ENCODE data around the gene CCDC159.

Gene CCDC159

DNA sequence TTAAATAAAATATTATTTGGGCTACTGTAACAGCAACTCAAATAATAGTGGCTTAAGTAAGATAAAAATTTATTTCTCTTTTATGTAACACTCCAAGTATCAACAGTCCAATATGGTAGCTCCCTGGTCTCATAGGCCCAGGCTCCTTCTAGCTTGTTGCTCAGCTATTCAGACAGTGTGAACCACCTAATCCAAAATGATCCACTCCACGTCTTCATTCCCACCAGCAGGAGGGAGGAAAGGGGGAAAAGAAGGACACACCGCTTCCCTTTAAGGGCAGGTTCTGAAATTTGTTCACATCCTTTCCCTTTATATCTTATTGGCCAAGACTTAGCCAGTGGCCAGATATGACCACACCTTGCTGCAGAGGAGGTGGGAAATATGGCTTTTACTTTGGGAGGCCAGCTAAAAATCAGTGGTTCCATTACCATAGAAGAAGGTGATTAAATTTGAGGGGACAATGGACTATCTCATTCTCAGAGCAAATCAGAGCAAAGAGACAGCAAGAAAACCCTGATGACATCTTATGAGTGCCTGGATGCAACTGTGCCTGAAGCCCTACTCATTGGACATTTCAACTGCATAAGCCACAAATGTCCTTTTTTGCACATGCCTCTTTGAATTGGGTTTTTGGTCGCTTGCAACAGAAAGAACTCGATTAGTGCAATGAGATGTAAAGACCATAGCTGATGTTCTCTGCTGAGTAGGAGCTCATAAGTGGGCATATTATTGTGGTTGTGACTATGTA is 44.8 kb downstream of the CCDC159 start:
- no peak for DNase-seq (ENCODE audit: low read depth, low spot score)

DNA sequence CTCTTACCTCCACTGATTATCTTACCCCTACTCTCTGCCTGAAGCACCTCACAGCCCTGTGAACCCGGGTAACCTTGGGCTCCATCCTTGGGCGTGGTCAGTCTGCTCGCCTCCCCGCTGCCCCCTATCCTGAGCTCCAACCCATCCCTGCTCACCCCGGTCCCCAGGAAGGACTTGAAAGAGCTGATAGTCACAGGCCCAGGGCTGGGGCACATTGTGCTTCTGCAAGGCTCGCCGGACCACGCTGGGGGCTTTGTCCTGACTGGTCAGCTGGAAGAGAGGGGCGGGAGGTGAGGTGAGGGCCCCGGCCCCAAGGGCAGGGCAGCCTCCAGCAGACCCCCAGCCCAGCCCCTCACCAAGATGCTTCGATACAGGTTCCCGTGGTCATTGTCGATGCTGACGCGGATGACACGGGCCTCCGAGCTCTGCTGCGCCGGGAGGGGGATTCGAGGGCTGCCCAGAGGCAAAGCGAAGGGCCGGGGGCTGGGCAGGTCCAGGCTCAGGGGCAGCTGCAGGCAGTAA is 50.8 kb downstream of the CCDC159 start:
- DNase-seq (ENCODE audit: low read depth, low spot score): no peak

DNA sequence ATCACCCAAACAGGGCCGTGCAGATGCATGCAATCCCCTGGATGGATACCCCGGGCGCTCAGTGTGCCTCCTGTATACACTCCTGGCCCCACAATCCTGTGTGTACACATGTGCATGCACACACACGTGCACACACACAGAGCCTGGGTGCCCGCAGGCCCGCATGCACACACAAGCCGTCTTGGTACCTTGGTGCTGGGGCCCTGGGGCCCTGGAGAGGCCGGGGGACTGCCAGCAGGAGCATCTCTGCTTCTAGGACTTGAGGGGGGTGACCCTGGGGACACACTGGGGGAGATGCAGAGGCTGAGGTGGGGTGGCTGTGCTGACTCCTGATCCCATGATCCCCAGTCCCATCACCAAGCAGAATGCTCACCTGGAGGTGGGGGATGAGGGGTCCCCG is 53.3 kb downstream of the CCDC159 start:
- DNase-seq (ENCODE audit: low read depth, low spot score): no peak

DNA sequence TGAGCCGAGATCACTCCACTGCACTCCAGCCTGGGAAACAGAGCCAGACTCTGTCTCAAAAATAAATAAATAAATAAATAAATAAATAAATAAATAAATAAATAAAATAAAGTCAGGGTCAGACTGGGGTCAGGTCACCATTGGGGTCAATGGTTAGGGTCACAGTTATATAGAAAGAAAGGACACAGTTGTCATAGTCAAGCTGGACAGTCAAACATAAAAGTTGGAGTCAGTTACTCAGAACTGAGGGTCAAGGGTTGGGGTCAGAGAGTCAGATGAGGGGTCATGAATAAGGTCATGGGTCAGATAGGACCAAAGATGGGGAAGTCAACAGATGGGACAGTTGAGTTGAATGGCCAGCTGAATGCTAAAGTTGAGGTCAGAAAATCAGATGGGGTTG is 54.5 kb downstream of the CCDC159 start:
- DNase-seq (ENCODE audit: low read depth, low spot score): no peak

DNA sequence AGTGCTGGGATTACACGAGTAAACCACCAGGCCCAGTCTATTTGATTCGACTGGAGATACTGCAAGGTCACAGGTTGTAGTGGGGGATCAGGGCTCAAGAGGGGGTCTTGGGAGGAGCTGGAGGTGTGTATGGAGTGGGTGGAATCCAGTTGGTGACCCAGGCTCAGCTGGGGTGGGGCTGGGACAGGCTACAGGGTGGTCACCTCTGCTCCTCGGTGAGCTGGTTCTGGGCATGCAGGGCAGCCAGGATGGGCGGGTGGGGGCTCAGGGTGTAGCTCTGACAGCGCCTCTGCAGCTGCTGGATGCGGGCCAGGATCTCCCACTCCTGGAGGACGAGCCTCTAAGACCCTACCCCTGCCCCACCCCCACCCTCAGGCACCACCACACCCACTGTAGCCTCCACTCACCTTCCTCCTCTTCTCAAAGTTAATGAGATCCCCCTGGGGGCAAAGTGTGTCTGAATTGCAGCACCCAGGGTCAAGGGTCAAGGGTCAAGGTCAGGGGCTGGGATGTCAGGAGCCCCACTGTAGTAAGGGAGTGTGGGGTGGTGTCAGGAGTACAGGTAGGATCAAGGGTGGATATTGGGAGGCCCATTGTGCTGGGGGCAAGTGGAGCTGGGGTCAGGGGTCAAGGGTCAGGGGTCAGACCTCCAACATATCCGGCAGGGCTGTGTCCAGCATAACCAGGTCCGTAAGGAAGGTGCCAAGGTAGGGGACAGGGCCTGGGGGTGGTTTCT is 55.7 kb downstream of the CCDC159 start:
- no peak for DNase-seq (ENCODE audit: low read depth, low spot score)
